GM12891 (cell line): ENCODE measurements around the gene MDGA2.

Experiments
- PAX5 ChIP-seq: IDR thresholded peaks from 2 replicates; pipeline ENCODE4 v1.6.1; 2011; ENCODE audit warnings: low read length, moderate library complexity, mild to moderate bottlenecking; ENCODE audit not compliant: insufficient read depth, severe bottlenecking
- POLR2A ChIP-seq: IDR thresholded peaks from 2 replicates; pipeline ENCODE4 v1.6.1; 2011; ENCODE audit warnings: low read depth, low read length, control low read depth
- POLR2AphosphoS5 ChIP-seq: IDR thresholded peaks from 2 replicates; pipeline ENCODE4 v1.6.1; 2011; ENCODE audit warnings: low read depth, low read length, control low read depth
- POU2F2 ChIP-seq: IDR thresholded peaks from 2 replicates; pipeline ENCODE4 v1.6.1; 2011; ENCODE audit warnings: low read depth, mild to moderate bottlenecking, control low read depth, low read length, moderate library complexity
- SPI1 ChIP-seq: IDR thresholded peaks from 2 replicates; pipeline ENCODE4 v1.6.1; 2011; ENCODE audit warnings: low read depth, low read length, control low read depth
- TAF1 ChIP-seq: IDR thresholded peaks from 2 replicates; pipeline ENCODE4 v1.6.1; 2011; ENCODE audit warnings: low read depth, low read length, control low read depth

DNA sequence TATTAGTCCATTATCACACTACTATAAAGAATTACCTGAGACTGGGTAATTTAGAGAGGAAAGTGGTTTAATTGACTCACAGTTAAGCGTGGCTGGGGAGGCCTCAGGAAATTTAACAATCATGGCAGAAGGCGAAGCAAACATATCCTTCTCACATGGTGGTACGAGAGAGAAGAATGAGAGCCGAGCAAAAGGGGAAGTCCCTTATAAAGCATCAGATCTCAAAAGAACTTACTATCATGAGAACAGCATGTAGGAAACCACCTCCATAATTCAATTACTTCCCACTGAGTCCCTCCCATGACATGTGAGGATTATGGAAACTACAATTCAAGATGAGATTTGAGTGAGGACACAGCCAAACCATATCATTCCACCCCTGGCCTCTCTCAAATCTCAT is 422.6 kb downstream of the MDGA2 start:
- TF ChIP-seq TAF1 (no peak), POLR2A (no peak), POLR2AphosphoS5 (no peak), SPI1 (no peak), PAX5 (no peak), POU2F2 (no peak)
